Cardiac muscle cell (in vitro differentiated cells and primary cell): ENCODE data around the gene TXN. TPM values are rescaled to one million over a fixed set of nuclear protein-coding genes. Genes with fewer than 3 reads are reported as not detected.
"Not testable (repeated sequence)": the region's sequence is repeated elsewhere in the genome, so short reads cannot be mapped to it uniquely, and the experiment has no call there.

Source experiments
- DNase-seq, 2 donors: peaks; one replicate each; pipeline versions ENCODE4 v3.0.0 to v3.0.0-alpha.2; 2010 to 2017; ENCODE audit warnings: low read depth in 1 of 2, low spot score in 1 of 2
- H3K27ac ChIP-seq: fragments of 200-600 bp; sonication (generic); 2 replicates; pipeline ENCODE4 v1.5.1; 2016
- H3K27me3 ChIP-seq: fragments of 200-600 bp; sonication (generic); 2 replicates; pipeline ENCODE4 v1.6.0; 2016; ENCODE audit warnings: control low read depth
- H3K36me3 ChIP-seq: fragments of 200-600 bp; sonication (generic); 2 replicates; pipeline ENCODE4 v1.5.1; 2016; ENCODE audit warnings: control low read depth
- H3K4me1 ChIP-seq: fragments of 200-600 bp; sonication (generic); 2 replicates; pipeline ENCODE4 v1.8.1; 2017; ENCODE audit warnings: low read depth, mild to moderate bottlenecking, mixed run types
- H3K4me3 ChIP-seq: fragments of 200-600 bp; sonication (generic); 2 replicates; pipeline ENCODE4 v1.5.1; 2016; ENCODE audit warnings: mild to moderate bottlenecking
- H3K9me3 ChIP-seq: fragments of 200-600 bp; sonication (generic); 2 replicates; pipeline ENCODE4 v1.5.1; 2017; ENCODE audit warnings: low read depth, mild to moderate bottlenecking, control low read depth
- polyA plus RNA-seq: library from polyadenylated mRNA; unstranded; fragments of >200 nt; fragmentation: Nextera tagmentation; extraction: Ambion mirVana; gene quantifications from 2 replicates; pipeline ENCODE4 v1.2.1, GENCODE V29; 2016
- total RNA-seq: library from RNA; depleted of rRNA; stranded (reverse); fragments of >200 nt; gene quantifications from 2 replicates; pipeline ENCODE4 v1.2.3, GENCODE V29; 2016
- TF ChIP-seq, protein P1 (sequence below): IDR thresholded peaks from 2 replicates; pipeline ENCODE4 v1.5.1; 2012; ENCODE audit warnings: low read depth, mild to moderate bottlenecking, low read length

TXN gene
- total and polyA plus RNA-seq, 2 experiments from 2014 or later, result 55.7 to 241 TPM

GRCh38 chr9:110207071-110207641, 49.2 kb downstream of the TXN start:
- Histone ChIP-seq H3K4me1 (peaks cover 6% of the 10 kb centered on the region), H3K9me3 (no peaks in the 10 kb centered on the region), H3K4me3 (no peak overlapping the region), H3K27ac (no peak overlapping the region), H3K27me3 (peaks cover 6% of the 10 kb centered on the region), H3K36me3 (no peaks in the 10 kb centered on the region)
- TF ChIP-seq, protein P1, sequence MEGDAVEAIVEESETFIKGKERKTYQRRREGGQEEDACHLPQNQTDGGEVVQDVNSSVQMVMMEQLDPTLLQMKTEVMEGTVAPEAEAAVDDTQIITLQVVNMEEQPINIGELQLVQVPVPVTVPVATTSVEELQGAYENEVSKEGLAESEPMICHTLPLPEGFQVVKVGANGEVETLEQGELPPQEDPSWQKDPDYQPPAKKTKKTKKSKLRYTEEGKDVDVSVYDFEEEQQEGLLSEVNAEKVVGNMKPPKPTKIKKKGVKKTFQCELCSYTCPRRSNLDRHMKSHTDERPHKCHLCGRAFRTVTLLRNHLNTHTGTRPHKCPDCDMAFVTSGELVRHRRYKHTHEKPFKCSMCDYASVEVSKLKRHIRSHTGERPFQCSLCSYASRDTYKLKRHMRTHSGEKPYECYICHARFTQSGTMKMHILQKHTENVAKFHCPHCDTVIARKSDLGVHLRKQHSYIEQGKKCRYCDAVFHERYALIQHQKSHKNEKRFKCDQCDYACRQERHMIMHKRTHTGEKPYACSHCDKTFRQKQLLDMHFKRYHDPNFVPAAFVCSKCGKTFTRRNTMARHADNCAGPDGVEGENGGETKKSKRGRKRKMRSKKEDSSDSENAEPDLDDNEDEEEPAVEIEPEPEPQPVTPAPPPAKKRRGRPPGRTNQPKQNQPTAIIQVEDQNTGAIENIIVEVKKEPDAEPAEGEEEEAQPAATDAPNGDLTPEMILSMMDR, result no peak
- DNase-seq, result no peak

DNA sequence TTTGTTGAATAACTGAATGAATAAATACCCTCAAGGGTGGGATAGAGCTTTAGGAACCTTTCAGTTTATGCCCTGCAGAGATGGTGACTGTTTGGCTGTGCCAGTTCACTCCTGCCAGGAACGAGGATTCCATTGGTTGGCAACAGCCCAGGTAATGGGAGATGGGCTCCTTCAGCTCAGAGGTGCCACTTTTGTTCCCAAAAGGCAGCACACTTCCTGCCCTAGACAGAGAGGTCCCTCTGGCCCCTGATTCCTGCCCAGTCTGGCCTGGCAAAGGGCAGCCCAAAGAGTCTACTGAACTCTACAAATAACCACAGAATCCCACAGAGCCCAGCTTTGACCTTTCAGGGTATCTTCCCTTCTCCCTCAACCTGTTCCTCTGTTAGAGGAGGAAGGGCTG, 49.9 kb downstream of the TXN start:
- no peak for DNase-seq
- H3K9me3 ChIP-seq, result no peaks in the 10 kb centered on the region
- no peaks in the 10 kb centered on the region for H3K36me3 ChIP-seq
- TF ChIP-seq, protein P1, result no peak
- H3K27ac ChIP-seq, result no peak overlapping the region
- H3K27me3 ChIP-seq, result peaks cover 6% of the 10 kb centered on the region
- no peak overlapping the region for H3K4me3 ChIP-seq
- peaks cover 6% of the 10 kb centered on the region for H3K4me1 ChIP-seq

GRCh38 chr9:110205612-110206011, 50.7 kb downstream of the TXN start:
- H3K27me3 ChIP-seq, H3K4me3 ChIP-seq, DNase-seq, H3K4me1 ChIP-seq, H3K9me3 ChIP-seq, H3K36me3 ChIP-seq, H3K27ac ChIP-seq: not testable (repeated sequence)

- H3K9me3 ChIP-seq, result no peaks in the 10 kb centered on the region
- TF ChIP-seq, protein P1, result no peak
- H3K4me1 ChIP-seq, result peaks cover 6% of the 10 kb centered on the region
- peak in 1 of 2 donors; percentile 22 for DNase-seq
- peaks cover 3% of the 10 kb centered on the region for H3K27me3 ChIP-seq
- no peak overlapping the region for H3K4me3 ChIP-seq
- no peaks in the 10 kb centered on the region for H3K36me3 ChIP-seq
- H3K27ac ChIP-seq, result peak overlapping the region; percentile 30
Measured at GRCh38 chr9:110202232-110202631, 54.1 kb downstream of the TXN start.

DNA sequence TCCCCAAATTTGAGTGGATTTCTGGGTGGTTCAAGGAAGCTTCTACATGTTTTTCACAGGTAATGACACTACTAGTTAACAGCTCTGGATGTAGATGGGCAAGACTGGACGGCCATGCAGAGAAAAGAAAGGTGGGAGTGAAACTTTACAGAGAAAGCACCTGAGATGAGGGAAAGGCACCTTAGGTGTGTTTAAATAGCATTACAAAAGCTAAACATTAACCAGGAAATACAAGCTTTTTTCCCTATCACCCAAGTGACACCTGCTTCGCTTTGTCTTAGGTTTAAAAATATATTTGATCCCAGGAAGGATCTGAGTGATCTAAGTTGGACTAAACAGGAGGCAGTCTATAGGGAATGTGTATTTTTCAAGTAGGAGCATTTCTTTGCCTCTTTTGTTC, 56.7 kb downstream of the TXN start:
- TF ChIP-seq, protein P1, result no peak
- Histone ChIP-seq H3K27me3 (peaks cover 3% of the 10 kb centered on the region), H3K4me1 (peaks cover 6% of the 10 kb centered on the region), H3K9me3 (no peaks in the 10 kb centered on the region), H3K36me3 (no peaks in the 10 kb centered on the region), H3K27ac (no peak overlapping the region), H3K4me3 (no peak overlapping the region)
- no peak for DNase-seq

GRCh38 chr9:110198357-110198756, 58.0 kb downstream of the TXN start:
- H3K27ac ChIP-seq, result no peak overlapping the region
- TF ChIP-seq, protein P1, result no peak
- H3K36me3 ChIP-seq, result no peaks in the 10 kb centered on the region
- no peak for DNase-seq
- H3K9me3 ChIP-seq, result no peaks in the 10 kb centered on the region
- H3K4me3 ChIP-seq, result no peak overlapping the region
- peaks cover 6% of the 10 kb centered on the region for H3K4me1 ChIP-seq
- no peaks in the 10 kb centered on the region for H3K27me3 ChIP-seq
